OCI-LY3 (cell line): ENCODE data around the gene RPL38.

Experiments used
- EZH2phosphoT487 ChIP-seq: fragments of 200-600 bp; shearing (Covaris generic); IDR thresholded peaks from 2 replicates; pipeline ENCODE4 v1.6.1; 2018; ENCODE audit warnings: antibody characterized with exemption, mixed run types, low read depth
- TF ChIP-seq, protein P1 (sequence below): fragments of 200-600, 300-600 bp; sonication (generic); IDR thresholded peaks from 2 replicates; pipeline ENCODE4 v1.5.1; 2014; ENCODE audit warnings: antibody characterized with exemption, low read length, low read depth

DNA sequence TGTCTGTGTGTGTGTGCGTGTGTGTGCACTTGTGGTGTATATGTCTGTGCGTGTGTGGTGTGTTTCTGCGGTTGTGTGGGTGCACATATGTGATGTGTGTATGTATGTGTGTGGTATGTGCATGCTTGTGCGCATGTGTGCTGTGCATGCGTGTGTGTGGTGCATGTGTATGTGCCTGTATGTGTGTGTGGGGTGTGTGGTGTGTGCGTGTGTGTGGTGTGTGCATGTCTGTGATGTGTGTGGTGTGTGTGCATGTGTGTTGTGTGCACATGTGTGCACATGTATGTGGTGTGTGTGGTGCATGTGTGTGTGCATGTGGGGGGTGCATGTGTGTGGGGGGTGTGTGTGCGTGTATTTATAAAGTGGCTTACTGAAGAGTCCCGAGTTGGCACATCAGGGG is 47.6 kb downstream of the RPL38 start:
- TF ChIP-seq, protein P1, sequence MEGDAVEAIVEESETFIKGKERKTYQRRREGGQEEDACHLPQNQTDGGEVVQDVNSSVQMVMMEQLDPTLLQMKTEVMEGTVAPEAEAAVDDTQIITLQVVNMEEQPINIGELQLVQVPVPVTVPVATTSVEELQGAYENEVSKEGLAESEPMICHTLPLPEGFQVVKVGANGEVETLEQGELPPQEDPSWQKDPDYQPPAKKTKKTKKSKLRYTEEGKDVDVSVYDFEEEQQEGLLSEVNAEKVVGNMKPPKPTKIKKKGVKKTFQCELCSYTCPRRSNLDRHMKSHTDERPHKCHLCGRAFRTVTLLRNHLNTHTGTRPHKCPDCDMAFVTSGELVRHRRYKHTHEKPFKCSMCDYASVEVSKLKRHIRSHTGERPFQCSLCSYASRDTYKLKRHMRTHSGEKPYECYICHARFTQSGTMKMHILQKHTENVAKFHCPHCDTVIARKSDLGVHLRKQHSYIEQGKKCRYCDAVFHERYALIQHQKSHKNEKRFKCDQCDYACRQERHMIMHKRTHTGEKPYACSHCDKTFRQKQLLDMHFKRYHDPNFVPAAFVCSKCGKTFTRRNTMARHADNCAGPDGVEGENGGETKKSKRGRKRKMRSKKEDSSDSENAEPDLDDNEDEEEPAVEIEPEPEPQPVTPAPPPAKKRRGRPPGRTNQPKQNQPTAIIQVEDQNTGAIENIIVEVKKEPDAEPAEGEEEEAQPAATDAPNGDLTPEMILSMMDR: no peak
- TF ChIP-seq EZH2phosphoT487: no peak
